ENCODE measurements around the gene PIBF1. TPM values are rescaled to one million over a fixed set of nuclear protein-coding genes. Genes with fewer than 3 reads are reported as not detected.

Gene PIBF1, protein sequence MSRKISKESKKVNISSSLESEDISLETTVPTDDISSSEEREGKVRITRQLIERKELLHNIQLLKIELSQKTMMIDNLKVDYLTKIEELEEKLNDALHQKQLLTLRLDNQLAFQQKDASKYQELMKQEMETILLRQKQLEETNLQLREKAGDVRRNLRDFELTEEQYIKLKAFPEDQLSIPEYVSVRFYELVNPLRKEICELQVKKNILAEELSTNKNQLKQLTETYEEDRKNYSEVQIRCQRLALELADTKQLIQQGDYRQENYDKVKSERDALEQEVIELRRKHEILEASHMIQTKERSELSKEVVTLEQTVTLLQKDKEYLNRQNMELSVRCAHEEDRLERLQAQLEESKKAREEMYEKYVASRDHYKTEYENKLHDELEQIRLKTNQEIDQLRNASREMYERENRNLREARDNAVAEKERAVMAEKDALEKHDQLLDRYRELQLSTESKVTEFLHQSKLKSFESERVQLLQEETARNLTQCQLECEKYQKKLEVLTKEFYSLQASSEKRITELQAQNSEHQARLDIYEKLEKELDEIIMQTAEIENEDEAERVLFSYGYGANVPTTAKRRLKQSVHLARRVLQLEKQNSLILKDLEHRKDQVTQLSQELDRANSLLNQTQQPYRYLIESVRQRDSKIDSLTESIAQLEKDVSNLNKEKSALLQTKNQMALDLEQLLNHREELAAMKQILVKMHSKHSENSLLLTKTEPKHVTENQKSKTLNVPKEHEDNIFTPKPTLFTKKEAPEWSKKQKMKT
- total RNA-seq = 34.1 TPM
- polyA plus RNA-seq = 10 to 100 TPM; 13.6 to 21.4 (median 18.5) TPM

DNA sequence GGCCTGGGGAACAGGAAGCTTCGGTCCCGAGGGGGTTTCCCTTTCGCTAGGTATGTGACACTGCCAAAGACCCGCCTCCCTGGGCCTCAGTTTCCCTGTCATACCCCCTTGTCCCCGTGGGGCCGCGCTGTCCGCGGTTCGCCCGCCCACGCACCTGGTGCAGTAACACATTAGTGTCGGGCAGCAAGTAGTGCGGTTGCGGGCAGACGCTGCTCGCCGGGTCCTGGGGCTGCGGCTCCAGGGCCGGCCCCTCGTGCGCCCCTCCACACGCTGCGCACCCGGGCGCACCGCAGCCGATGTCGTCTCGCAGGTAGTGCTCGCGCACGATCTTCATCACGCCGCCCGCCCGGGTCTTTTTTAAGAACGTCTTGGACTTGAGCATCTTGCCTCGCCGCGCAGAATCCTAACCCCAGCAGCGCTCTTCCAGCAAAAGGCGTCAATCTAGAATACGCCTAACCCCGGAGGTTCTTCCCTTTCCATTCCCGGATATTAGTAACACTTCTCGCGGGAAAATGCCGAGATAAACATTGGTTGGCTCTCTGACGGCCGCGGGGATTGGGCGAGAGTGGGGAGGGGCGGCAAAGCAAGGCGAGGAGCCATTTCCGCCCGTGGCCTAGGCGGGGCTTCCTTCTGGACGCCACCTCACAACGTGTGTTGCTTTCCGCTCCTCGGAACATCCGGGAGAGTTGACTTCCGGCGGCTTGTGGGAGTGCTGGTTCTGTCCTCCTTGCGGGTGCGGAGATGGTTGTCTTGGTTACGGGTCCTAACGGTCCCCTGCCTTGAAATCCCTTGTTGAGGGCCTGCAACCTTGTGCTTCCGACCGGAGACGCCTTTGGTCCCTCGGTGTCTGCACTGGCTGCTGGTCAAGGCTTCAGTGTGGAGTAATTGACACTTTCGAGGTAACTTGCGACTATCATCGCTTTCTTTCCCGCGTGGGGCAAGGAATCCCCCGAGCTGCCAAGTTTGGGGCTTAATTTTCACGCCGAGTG is at the start of gene PIBF1, which contains the start of gene DIS3:
PIBF1 (plus strand) TSS at position 683 of the 989 bp plus-strand sequence. CDS start 1,337 bp downstream, outside the sequence.
DIS3 (minus strand) TSS at position 450 of the 989 bp plus-strand sequence; CDS start at position 382, 68 bp downstream.
- H3K4me3 ChIP-seq (ENCODE audit: low read depth, low read length) = peak within 1 kb of the TSS; percentile 90

DNA sequence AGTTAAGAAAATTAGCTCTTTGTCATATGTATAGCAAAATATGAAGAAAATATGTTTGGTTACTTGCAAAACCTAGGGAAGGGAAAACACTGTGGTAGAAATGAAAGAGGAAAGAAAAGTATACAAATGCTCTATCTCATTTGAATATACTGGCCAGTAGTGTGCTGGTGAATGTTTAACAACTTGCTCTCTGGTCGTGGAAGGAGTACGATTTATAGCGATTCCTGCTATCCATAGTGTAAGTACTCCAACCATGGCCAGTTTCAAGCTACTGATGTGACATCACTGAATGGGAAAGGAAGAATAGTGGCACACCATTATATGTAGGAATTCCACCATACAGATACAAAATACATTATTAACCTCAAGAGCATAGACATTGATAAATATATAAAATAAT is 44.9 kb upstream of the PIBF1 start:
- Mint-ChIP-seq H3K9me3 (peaks cover 0 to 2% (median 0%) of the 10 kb centered on the region in 7 donors), H3K27me3 (no peaks in the 10 kb centered on the region), H3K27ac (no peak overlapping the region), H3K4me3 (no peak overlapping the region), H3K4me1 (peaks cover 9 to 30% (median 26%) of the 10 kb centered on the region in 4 donors), H3K36me3 (peaks cover 41% of the 10 kb centered on the region)
- DNase-seq (no peak), ATAC-seq (ENCODE audit: low read depth in 2 of 2) (no peak)
- Histone ChIP-seq H3K27ac (ENCODE audit: insufficient read depth, low read length, poor library complexity, severe bottlenecking) (no peak overlapping the region), H3K36me3 (ENCODE audit: control insufficient read depth, insufficient read depth, low read length) (peaks cover 26% of the 10 kb centered on the region), H3K27me3 (ENCODE audit: control insufficient read depth, insufficient read depth, low read length) (no peaks in the 10 kb centered on the region), H3K4me3 (ENCODE audit: low read depth, low read length) (no peak overlapping the region), H3K9me3 (ENCODE audit: control insufficient read depth in 2 of 2, low read length in 2 of 2) (no peaks in the 10 kb centered on the region), H3K4me1 (ENCODE audit: control insufficient read depth, insufficient read depth, low read length, poor library complexity, severe bottlenecking) (no peaks in the 10 kb centered on the region)

More for the DNA sequence above, at the start of gene PIBF1, which contains the start of gene DIS3:
- H3K4me1 ChIP-seq (ENCODE audit: control insufficient read depth, insufficient read depth, low read length, poor library complexity, severe bottlenecking) = peaks cover 62% of the 10 kb centered on the region
- H3K9me3 Mint-ChIP-seq = peaks cover 0 to 1% (median 0%) of the 10 kb centered on the region in 7 donors
- H3K36me3 Mint-ChIP-seq = peaks cover 21% of the 10 kb centered on the region
- ATAC-seq (ENCODE audit: low read depth in 2 of 2) (peak; percentile 98 to 99), DNase-seq (peak; percentile 94 to 99 (median 96))
- peak within 1 kb of the TSS; percentile 92 to 100 (median 98) for H3K4me3 Mint-ChIP-seq
- peaks cover 52 to 81% (median 64%) of the 10 kb centered on the region in 4 donors for H3K4me1 Mint-ChIP-seq
- peaks cover 24% of the 10 kb centered on the region for H3K36me3 ChIP-seq (ENCODE audit: control insufficient read depth, insufficient read depth, low read length)
- no peaks in the 10 kb centered on the region for H3K9me3 ChIP-seq (ENCODE audit: control insufficient read depth in 2 of 2, low read length in 2 of 2)
- peak within 1 kb of the TSS; percentile 99 to 100 (median 99) for H3K27ac Mint-ChIP-seq
- no peaks in the 10 kb centered on the region for H3K27me3 ChIP-seq (ENCODE audit: control insufficient read depth, insufficient read depth, low read length)
- H3K27me3 Mint-ChIP-seq = no peaks in the 10 kb centered on the region
- peak within 1 kb of the TSS; percentile 93 for H3K27ac ChIP-seq (ENCODE audit: insufficient read depth, low read length, poor library complexity, severe bottlenecking)

DNA sequence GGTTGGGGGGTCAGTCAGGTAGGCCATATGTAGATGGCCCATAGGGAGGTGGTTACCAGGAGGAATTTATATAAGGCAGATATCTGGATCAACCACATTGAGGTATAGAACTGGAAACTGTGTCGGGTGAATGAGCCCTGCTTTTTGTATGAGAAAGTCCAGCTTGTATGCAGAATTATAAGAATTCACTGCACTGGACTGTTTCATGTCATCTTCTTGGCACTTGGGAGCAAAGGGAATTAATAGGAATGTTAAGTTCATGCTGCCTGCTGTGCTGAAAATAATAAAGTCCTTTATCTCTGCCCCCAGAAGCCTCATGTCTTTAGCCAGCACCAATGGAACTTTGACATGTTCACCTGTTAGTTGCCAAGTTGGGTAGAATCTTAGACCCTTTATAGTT is 41.9 kb upstream of the PIBF1 start:
- Mint-ChIP-seq H3K36me3 (peaks cover 34% of the 10 kb centered on the region), H3K27me3 (no peaks in the 10 kb centered on the region), H3K9me3 (no peaks in the 10 kb centered on the region), H3K27ac (peak overlapping the region in 1 of 3 donors; percentile 24), H3K4me3 (no peak overlapping the region), H3K4me1 (peaks cover 13 to 37% (median 16%) of the 10 kb centered on the region in 4 donors)
- Histone ChIP-seq H3K4me1 (ENCODE audit: control insufficient read depth, insufficient read depth, low read length, poor library complexity, severe bottlenecking) (no peaks in the 10 kb centered on the region), H3K27me3 (ENCODE audit: control insufficient read depth, insufficient read depth, low read length) (no peaks in the 10 kb centered on the region), H3K9me3 (ENCODE audit: control insufficient read depth in 2 of 2, low read length in 2 of 2) (no peaks in the 10 kb centered on the region), H3K36me3 (ENCODE audit: control insufficient read depth, insufficient read depth, low read length) (peaks cover 36% of the 10 kb centered on the region), H3K4me3 (ENCODE audit: low read depth, low read length) (no peak overlapping the region), H3K27ac (ENCODE audit: insufficient read depth, low read length, poor library complexity, severe bottlenecking) (no peak overlapping the region)
- ATAC-seq (ENCODE audit: low read depth in 2 of 2) (no peak), DNase-seq (no peak)

DNA sequence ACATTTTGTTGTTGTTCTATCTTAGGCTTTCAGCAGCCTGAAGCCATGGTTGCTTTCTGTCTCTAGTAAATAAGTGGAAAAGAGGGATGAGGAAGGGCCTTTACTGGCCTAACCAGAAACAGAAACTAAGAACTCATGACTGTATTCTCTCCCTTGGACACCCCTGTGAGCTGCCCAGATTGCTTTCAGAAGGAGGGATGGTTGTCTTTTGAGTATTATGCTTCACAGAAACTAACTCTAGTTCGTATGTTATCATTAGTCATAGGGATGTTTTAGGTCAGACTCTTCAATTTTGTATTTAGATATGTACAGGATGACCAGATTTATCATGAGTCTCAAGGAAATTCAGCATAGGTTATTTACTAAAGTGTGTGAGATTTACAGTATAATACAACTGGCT is 36.7 kb upstream of the PIBF1 start:
- Mint-ChIP-seq H3K27ac (peak overlapping the region in 2 of 3 donors; percentile 34 to 63), H3K36me3 (peaks cover 23% of the 10 kb centered on the region), H3K9me3 (peaks cover 0 to 2% (median 0%) of the 10 kb centered on the region in 7 donors), H3K4me3 (no peak overlapping the region), H3K4me1 (peaks cover 30 to 39% (median 34%) of the 10 kb centered on the region in 4 donors), H3K27me3 (no peaks in the 10 kb centered on the region)
- ATAC-seq (ENCODE audit: low read depth in 2 of 2) (no peak), DNase-seq (no peak)
- H3K27ac ChIP-seq (ENCODE audit: insufficient read depth, low read length, poor library complexity, severe bottlenecking) = no peak overlapping the region
- no peaks in the 10 kb centered on the region for H3K27me3 ChIP-seq (ENCODE audit: control insufficient read depth, insufficient read depth, low read length)
- no peak overlapping the region for H3K4me3 ChIP-seq (ENCODE audit: low read depth, low read length)
- H3K9me3 ChIP-seq (ENCODE audit: control insufficient read depth in 2 of 2, low read length in 2 of 2) = no peaks in the 10 kb centered on the region
- no peaks in the 10 kb centered on the region for H3K4me1 ChIP-seq (ENCODE audit: control insufficient read depth, insufficient read depth, low read length, poor library complexity, severe bottlenecking)
- H3K36me3 ChIP-seq (ENCODE audit: control insufficient read depth, insufficient read depth, low read length) = peaks cover 52% of the 10 kb centered on the region

DNA sequence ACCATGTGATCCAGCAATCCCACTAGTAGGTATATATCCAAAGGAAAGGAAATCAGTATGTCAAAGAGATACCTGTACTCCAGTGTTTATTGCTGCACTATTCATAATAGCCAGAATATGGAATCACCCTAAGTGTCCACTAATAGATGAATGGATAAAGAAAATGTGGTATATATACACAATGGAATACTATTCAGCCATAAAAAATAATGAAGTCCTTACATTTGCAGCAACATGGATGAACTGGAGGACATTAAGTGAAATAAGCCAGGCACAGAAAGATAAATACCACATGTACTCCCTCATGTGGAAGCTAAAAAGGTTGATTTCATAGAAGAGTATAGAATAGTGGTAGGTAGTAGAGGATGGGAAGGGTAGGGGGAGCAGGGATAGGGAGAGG is 30.7 kb upstream of the PIBF1 start:
- no peaks in the 10 kb centered on the region for H3K9me3 ChIP-seq (ENCODE audit: control insufficient read depth in 2 of 2, low read length in 2 of 2)
- peaks cover 62% of the 10 kb centered on the region for H3K36me3 ChIP-seq (ENCODE audit: control insufficient read depth, insufficient read depth, low read length)
- H3K4me3 ChIP-seq (ENCODE audit: low read depth, low read length) = no peak overlapping the region
- Mint-ChIP-seq H3K27me3 (no peaks in the 10 kb centered on the region), H3K9me3 (peaks cover 0 to 4% (median 0%) of the 10 kb centered on the region in 7 donors), H3K4me1 (peaks cover 24 to 39% (median 37%) of the 10 kb centered on the region in 4 donors), H3K4me3 (no peak overlapping the region), H3K36me3 (peaks cover 44% of the 10 kb centered on the region), H3K27ac (no peak overlapping the region)
- no peaks in the 10 kb centered on the region for H3K27me3 ChIP-seq (ENCODE audit: control insufficient read depth, insufficient read depth, low read length)
- no peaks in the 10 kb centered on the region for H3K4me1 ChIP-seq (ENCODE audit: control insufficient read depth, insufficient read depth, low read length, poor library complexity, severe bottlenecking)
- no peak overlapping the region for H3K27ac ChIP-seq (ENCODE audit: insufficient read depth, low read length, poor library complexity, severe bottlenecking)
- ATAC-seq (ENCODE audit: low read depth in 2 of 2) (no peak), DNase-seq (no peak)

DNA sequence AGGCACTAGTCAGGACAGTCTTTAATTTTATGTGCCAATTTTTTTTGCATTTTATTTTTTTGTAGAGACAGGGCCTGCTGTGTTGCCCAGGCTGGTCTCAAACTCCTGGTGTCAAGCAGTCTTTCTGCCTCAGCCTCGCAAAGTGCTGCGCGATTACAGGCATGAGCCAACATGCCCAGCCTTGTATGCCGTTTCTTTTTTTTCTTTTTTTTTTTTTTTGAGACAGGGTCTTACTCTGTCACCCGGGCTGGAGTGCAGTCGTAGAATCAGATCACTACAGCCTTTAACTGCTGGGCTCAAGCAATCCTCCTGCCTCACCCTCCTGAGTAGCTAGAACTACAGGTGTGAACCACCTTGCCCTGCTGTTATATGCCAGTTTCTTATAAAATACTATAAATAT is 27.8 kb upstream of the PIBF1 start:
- no peak overlapping the region for H3K27ac ChIP-seq (ENCODE audit: insufficient read depth, low read length, poor library complexity, severe bottlenecking)
- Mint-ChIP-seq H3K27ac (no peak overlapping the region), H3K4me1 (peaks cover 15 to 22% (median 21%) of the 10 kb centered on the region in 4 donors), H3K27me3 (no peaks in the 10 kb centered on the region), H3K4me3 (no peak overlapping the region), H3K36me3 (peaks cover 41% of the 10 kb centered on the region), H3K9me3 (peaks cover 0 to 4% (median 0%) of the 10 kb centered on the region in 7 donors)
- H3K4me3 ChIP-seq (ENCODE audit: low read depth, low read length) = no peak overlapping the region
- no peak for ATAC-seq (ENCODE audit: low read depth in 2 of 2)
- DNase-seq = no peak
- no peaks in the 10 kb centered on the region for H3K4me1 ChIP-seq (ENCODE audit: control insufficient read depth, insufficient read depth, low read length, poor library complexity, severe bottlenecking)
- H3K9me3 ChIP-seq (ENCODE audit: control insufficient read depth in 2 of 2, low read length in 2 of 2) = no peaks in the 10 kb centered on the region
- H3K36me3 ChIP-seq (ENCODE audit: control insufficient read depth, insufficient read depth, low read length) = peaks cover 72% of the 10 kb centered on the region
- H3K27me3 ChIP-seq (ENCODE audit: control insufficient read depth, insufficient read depth, low read length) = no peaks in the 10 kb centered on the region

Data from CD4-positive, CD25-positive, alpha-beta regulatory T cell (primary cell).